Esophagus muscularis mucosa (tissue), 4 donors: ENCODE results near the gene RUNX1. TPM values are rescaled to one million over a fixed set of nuclear protein-coding genes. Genes with fewer than 3 reads are reported as not detected.

Experiments
- DNase-seq: peaks from one replicate; pipeline ENCODE4 v3.0.0-alpha.2; 2017; ENCODE audit errors: extremely low spot score
- H3K27ac ChIP-seq, 4 donors: fragments of 200-600 bp; sonication (generic); replicated peaks in 1 of 4; 1 replicate in 3 of 4; 2 replicates in 1 of 4; pipeline ENCODE4 v1.5.1; 2016 to 2019; ENCODE audit warnings: mild to moderate bottlenecking in 1 of 4
- H3K27me3 ChIP-seq, 4 donors: fragments of 200-600 bp; sonication (generic); one replicate each; pipeline versions ENCODE4 v1.5.1 to v1.6.0; 2016 to 2019
- H3K36me3 ChIP-seq, 4 donors: fragments of 200-600 bp; sonication (generic); one replicate each; pipeline ENCODE4 v1.5.1; 2016 to 2019
- H3K4me1 ChIP-seq, 4 donors: fragments of 200-600 bp; sonication (generic); one replicate each; pipeline ENCODE4 v1.5.1; 2016 to 2019
- H3K4me3 ChIP-seq, 4 donors: fragments of 200-600 bp; sonication (generic); 1 replicate in 2 of 4; 2 replicates in 2 of 4; pipeline ENCODE4 v1.5.1; 2016 to 2019; ENCODE audit warnings: mild to moderate bottlenecking in 4 of 4, moderate library complexity in 1 of 4
- H3K9me3 ChIP-seq, 4 donors: fragments of 200-600 bp; sonication (generic); 1 replicate in 3 of 4; 2 replicates in 1 of 4; pipeline ENCODE4 v1.5.1; 2016 to 2019
- EP300 ChIP-seq: sonication (generic); formaldehyde crosslinking; IDR thresholded peaks from one replicate; pipeline ENCODE4 v1.6.1; 2017; ENCODE audit warnings: antibody characterized with exemption
- POLR2A ChIP-seq: fragments of 450-650 bp; IDR thresholded peaks from one replicate; pipeline ENCODE4 v1.6.1; 2017; ENCODE audit warnings: antibody characterized with exemption, moderate library complexity, mild to moderate bottlenecking, low read depth
- POLR2AphosphoS5 ChIP-seq, 2 donors: sonication (generic); formaldehyde crosslinking; IDR thresholded peaks; one replicate each; pipeline ENCODE4 v1.6.1; 2017; ENCODE audit warnings: antibody characterized with exemption in 2 of 2
- WGBS: methylation state at CpG from one replicate; pipeline ENCODE4 v1.1.5; 2018; 5-methylcytosine and 5-hydroxymethylcytosine counted together
- intact Hi-C: fragments of 100-400 bp; cut with DNase I; formaldehyde crosslinking; loops from one replicate; pipeline ENCODE4 v1.15.1; 2023
- total RNA-seq, 4 donors: library from RNA; depleted of rRNA; stranded (reverse); fragments of >200 nt; gene quantifications; one replicate each; pipeline versions ENCODE4 v1.1.0 to v1.2.1, GENCODE V29; 2016
- TF ChIP-seq, protein P1 (sequence below), 3 experiments: fragments of 200-600 bp in 2 of 3; fragments of 450-650 bp in 1 of 3; sonication (generic) in 2 of 3; IDR thresholded peaks; one replicate each; pipeline ENCODE4 v1.5.1; 2017 to 2019; ENCODE audit warnings: antibody characterized with exemption in 3 of 3, mild to moderate bottlenecking in 2 of 3, moderate library complexity in 1 of 3

RUNX1 gene
- total RNA-seq, 4 donors from 2014 or later = 3.7 to 10.9 (median 5.6) TPM

DNA sequence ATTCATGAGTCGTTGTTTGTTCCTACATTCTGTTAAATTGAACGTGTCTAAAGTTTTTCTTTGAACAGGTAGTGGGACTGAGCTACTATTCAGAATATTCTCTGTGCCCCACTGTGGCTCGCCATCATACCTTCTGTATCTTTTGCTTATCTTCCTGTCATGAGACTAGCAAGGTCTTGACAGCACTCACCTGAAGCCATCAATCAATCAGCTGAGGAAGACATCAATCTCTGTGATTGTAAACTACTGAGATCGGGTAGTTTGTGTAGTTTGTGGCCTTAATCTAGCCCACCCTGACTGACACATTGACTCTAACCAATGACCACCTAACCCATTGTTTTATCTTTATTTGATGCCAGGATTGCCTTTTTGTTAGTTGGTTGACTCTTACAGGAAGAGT, 17.7 kb upstream of the RUNX1 start:
- WGBS = 86% methylated on average over 4 of the region's 4 CpGs
- Histone ChIP-seq H3K27me3 (peaks cover 0 to under 1% (median 0%) of the 10 kb centered on the region in 4 donors), H3K4me1 (no peaks in the 10 kb centered on the region), H3K36me3 (no peaks in the 10 kb centered on the region), H3K9me3 (no peaks in the 10 kb centered on the region), H3K4me3 (no peak overlapping the region), H3K27ac (no peak overlapping the region)
- no peak for TF ChIP-seq POLR2A
- no peak for TF ChIP-seq POLR2AphosphoS5 (IDR thresholded peaks at IDR 0.05)
- intact Hi-C loops = no loop called here
- no peak for DNase-seq

DNA sequence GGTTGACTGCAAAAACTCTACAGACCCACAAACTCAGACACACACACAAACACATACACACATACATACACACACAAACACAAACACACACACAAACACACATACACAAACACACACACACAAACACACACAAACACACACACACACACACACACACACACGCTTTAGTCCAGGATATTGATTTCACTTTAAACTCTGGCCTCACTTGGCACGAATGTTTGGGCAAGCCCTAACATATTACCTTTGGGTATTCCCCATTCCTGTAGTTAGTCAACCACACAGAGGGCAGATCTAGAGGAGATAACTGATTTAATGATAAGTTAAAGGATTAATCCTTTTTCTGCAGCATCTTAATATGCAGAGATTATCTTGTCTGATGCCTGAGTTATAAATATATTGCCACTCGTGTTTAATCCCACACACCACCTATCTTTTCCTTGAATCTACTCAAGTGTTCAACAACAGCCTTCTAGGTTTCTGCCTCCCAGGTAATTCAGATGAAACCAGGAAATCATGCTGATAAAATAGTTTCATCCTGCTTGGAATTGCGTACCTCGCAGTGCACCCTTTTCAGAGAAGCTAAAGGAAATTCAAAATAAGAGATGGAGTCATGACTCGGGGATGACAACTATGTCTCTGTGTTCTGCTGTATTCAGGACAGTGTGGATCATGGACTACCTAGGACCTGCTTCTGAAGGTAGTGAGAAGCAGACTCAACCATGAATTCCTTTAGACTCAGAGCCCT, 14.5 kb upstream of the RUNX1 start:
- H3K27me3 ChIP-seq = peaks cover 0 to 6% (median 0%) of the 10 kb centered on the region in 4 donors
- H3K4me3 ChIP-seq = no peak overlapping the region
- no peaks in the 10 kb centered on the region for H3K36me3 ChIP-seq
- H3K4me1 ChIP-seq = no peaks in the 10 kb centered on the region
- no peaks in the 10 kb centered on the region for H3K9me3 ChIP-seq
- TF ChIP-seq EP300 (no peak), POLR2A (no peak), POLR2AphosphoS5 (IDR thresholded peaks at IDR 0.05) (no peak)
- TF ChIP-seq, protein P1, sequence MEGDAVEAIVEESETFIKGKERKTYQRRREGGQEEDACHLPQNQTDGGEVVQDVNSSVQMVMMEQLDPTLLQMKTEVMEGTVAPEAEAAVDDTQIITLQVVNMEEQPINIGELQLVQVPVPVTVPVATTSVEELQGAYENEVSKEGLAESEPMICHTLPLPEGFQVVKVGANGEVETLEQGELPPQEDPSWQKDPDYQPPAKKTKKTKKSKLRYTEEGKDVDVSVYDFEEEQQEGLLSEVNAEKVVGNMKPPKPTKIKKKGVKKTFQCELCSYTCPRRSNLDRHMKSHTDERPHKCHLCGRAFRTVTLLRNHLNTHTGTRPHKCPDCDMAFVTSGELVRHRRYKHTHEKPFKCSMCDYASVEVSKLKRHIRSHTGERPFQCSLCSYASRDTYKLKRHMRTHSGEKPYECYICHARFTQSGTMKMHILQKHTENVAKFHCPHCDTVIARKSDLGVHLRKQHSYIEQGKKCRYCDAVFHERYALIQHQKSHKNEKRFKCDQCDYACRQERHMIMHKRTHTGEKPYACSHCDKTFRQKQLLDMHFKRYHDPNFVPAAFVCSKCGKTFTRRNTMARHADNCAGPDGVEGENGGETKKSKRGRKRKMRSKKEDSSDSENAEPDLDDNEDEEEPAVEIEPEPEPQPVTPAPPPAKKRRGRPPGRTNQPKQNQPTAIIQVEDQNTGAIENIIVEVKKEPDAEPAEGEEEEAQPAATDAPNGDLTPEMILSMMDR (IDR thresholded peaks at IDR 0.05) = no peak
- 89% methylated on average over 6 of the region's 6 CpGs for WGBS
- intact Hi-C loops = no loop called here
- no peak overlapping the region for H3K27ac ChIP-seq
- no peak for DNase-seq

DNA sequence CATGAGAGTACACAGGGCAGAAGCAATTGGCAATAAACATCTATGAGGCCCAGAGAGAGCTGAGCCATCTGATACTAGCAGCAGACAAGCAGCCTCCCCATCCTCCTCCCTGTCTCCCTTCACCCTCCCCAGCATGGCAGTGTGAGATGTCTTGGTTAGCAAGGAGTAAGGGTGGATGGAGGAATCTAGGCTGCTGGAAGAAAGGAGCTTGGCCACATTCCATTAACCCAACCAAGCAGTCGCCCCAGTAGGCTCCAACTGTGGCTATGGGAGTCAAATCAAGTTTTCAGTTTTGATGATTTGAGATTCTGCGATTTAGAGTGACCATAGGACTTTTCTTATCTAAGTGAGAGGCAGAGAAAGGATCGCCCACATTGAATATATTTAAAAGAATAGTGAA, 12.9 kb upstream of the RUNX1 start:
- Histone ChIP-seq H3K4me3 (no peak overlapping the region), H3K9me3 (no peaks in the 10 kb centered on the region), H3K27me3 (peaks cover 0 to 6% (median 0%) of the 10 kb centered on the region in 4 donors), H3K27ac (no peak overlapping the region), H3K4me1 (no peaks in the 10 kb centered on the region), H3K36me3 (no peaks in the 10 kb centered on the region)
- intact Hi-C loops = no loop called here
- TF ChIP-seq POLR2AphosphoS5 (IDR thresholded peaks at IDR 0.05) (no peak), POLR2A (no peak), EP300 (no peak)
- TF ChIP-seq, protein P1 (IDR thresholded peaks at IDR 0.05) = no peak
- 91% methylated on average over 3 of the region's 3 CpGs for WGBS
- DNase-seq = peak; percentile 55

DNA sequence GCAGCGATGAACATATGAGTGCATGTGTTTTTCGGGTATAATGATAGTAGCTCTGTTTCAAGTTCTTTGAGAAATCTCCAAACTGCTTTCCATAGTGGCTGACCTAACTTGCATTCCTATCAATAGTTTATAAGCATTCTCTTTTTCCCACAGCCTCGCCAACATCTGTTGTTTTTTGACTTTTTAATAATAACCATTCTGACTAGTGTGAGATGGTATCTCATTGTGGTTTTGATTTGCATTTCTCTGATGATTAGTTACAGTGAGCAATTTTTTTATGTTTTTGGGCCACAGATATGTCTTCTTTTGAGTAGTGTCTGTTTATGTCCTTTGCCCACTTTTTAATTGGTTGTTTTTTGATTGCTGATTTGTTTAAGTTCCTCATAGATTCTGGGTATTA, 10.6 kb upstream of the RUNX1 start:
- intact Hi-C loops = no loop called here
- DNase-seq = no peak
- no peak for TF ChIP-seq EP300
- TF ChIP-seq POLR2AphosphoS5 (IDR thresholded peaks at IDR 0.05) = no peak
- TF ChIP-seq POLR2A = no peak
- TF ChIP-seq, protein P1 (IDR thresholded peaks at IDR 0.05) = no peak

DNA sequence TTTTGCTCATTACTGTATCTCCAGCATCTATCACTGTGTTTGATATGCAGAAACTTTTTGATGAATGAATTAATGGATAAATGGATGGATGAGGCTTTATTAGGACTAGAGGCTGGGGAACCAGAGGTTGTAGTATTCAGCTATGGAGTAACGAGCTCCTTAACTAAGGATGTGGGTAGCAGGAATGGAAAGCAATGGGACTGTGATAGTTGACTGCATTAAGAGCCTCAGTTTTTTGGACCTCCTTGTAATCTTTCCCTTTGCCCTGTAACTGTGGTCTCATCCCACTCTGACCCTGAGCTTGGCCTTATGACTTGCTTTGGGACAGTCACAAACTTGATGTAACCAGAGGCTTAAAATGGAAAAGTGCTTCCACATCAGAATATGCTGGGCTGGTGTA, 9.0 kb upstream of the RUNX1 start:
- WGBS = 92% methylated on average over 1 of the region's 1 CpG
- Histone ChIP-seq H3K27me3 (peaks cover 0 to 6% (median 0%) of the 10 kb centered on the region in 4 donors), H3K9me3 (no peaks in the 10 kb centered on the region), H3K4me1 (peaks cover 0 to 14% (median 12%) of the 10 kb centered on the region in 4 donors), H3K27ac (no peak overlapping the region), H3K4me3 (no peak overlapping the region), H3K36me3 (no peaks in the 10 kb centered on the region)
- TF ChIP-seq, protein P1 (IDR thresholded peaks at IDR 0.05) = no peak
- no peak for TF ChIP-seq POLR2A
- no peak for TF ChIP-seq EP300
- no peak for TF ChIP-seq POLR2AphosphoS5 (IDR thresholded peaks at IDR 0.05)
- no peak for DNase-seq
- intact Hi-C loops = no loop called here

More for the DNA sequence above, 10.6 kb upstream of the RUNX1 start:
- WGBS = 96% methylated on average over 3 of the region's 3 CpGs
- peaks cover 0 to 6% (median 0%) of the 10 kb centered on the region in 4 donors for H3K27me3 ChIP-seq
- H3K36me3 ChIP-seq = no peaks in the 10 kb centered on the region
- no peaks in the 10 kb centered on the region for H3K9me3 ChIP-seq
- H3K4me1 ChIP-seq = no peaks in the 10 kb centered on the region
- no peak overlapping the region for H3K27ac ChIP-seq
- H3K4me3 ChIP-seq = no peak overlapping the region
